ENCODE measurements around the gene F2RL3.
"Not testable (repeated sequence)": the region's sequence is repeated elsewhere in the genome, so short reads cannot be mapped to it uniquely, and the experiment has no call there.

Gene F2RL3

DNA sequence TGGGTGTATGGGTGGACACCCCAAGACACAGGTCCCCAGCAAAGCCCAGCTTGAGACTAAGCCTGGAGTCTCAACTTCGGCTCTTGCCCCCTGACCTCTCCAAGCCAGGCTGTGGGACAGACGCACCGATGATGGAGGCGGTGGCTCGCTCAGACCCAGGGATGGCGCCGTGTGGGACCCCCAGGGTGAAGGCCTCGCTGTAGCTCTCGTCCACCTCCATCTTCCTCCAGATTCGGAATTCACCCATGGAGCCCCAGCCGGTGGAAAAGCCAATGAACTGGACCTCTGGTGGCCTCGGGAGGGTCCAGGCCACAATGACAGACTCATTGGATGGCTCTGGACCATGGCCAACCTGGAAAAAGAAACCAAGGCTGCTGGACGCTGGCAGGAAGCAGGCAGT lies 39.1 kb downstream of the F2RL3 start:
- no peak for DNase-seq

DNA sequence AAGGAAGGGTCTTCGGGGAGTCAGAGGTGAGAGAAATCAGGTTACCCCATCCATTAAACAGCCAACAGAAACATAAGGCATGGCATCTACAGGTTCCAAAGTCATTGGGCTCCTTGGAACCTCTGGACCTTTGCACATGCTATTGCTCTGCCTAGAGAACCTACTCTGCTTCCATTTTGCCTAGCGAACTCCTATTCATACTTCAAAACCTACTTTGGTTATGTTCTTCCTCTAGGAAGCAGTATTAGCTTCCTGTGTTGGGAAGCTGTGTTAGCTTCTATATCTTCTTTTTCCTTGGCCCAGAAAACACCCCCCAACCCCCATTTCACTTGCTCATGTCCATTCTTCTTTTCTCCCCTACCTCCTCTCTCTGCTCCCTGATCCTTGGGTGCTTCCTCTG lies 39.6 kb downstream of the F2RL3 start:
- DNase-seq, result no peak

DNA sequence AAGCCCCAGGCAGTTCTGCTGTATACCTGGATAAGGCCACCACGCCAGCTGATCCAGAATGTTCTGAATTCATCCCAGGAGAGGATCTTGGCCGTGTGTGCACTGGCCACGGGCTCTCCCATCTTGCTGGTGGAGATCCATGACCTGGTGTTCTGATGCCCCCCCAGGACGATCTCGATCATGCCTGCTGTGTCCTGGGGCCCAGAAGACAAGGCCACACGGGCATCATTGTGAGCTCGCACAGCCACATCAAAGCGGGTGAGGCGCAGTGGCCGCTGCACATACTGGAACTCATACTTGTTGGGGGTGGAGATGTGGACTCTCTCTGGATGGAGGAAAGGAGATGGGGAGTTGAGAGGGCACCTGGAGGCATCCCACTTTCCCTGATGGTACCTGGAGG lies 40.1 kb downstream of the F2RL3 start:
- no peak for DNase-seq

DNA sequence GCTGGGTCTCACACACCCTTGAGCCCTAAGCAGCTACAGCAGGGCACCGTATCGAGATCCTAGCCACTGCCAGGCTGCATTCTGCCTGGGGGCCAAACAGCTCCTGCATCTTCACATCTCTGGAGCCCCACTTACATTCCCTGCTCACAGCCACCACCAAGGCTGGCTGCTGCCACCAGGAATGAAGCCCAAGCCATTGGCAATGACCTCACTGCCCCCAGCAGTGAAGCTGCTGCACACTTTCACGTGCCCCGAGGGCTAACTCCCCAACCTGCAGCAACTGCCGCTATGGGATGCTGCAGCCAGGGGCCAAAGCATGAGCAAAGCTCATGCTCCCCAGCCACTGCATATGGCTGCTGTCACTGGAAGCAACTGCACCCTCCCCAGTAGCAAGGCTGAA lies 42.0 kb downstream of the F2RL3 start:
- no peak for DNase-seq

DNA sequence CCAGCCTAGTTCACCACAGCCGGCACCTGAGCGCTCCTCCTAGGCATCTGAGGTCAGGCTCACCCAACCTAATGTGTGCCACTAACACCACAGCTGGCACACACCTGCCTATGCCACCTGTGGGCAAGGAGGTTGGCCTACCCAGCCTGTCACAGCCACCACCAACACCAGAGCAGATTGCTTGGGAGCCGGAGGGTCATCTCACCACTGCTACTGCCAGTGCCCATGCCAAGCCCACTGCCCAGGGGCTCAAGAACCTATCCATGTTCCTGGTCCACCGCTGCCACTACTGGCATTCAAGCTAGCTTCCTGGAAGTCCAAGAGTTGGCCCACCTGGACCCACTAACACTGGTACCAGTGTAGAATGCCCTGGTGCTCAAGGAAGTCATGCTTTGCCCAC lies 42.5 kb downstream of the F2RL3 start:
- no peak for DNase-seq

DNA sequence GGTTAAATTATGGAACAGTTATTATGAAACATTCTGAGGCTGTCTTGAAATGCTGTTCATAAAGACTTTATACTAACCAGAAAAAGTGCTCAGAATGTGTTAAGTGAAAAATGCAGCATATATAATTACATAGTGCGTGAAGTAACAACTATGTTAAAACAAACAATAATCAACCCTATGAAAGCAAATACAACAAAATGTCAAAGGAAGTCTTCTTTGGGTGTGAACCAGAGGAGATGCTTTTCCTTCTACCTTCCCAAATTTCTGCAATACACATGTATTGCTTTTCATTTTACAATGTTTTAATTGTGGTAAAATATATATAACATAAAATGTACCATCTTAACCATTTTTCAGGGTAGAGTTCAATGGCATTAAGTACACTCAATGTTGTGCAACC lies 45.7 kb downstream of the F2RL3 start:
- no peak for DNase-seq

DNA sequence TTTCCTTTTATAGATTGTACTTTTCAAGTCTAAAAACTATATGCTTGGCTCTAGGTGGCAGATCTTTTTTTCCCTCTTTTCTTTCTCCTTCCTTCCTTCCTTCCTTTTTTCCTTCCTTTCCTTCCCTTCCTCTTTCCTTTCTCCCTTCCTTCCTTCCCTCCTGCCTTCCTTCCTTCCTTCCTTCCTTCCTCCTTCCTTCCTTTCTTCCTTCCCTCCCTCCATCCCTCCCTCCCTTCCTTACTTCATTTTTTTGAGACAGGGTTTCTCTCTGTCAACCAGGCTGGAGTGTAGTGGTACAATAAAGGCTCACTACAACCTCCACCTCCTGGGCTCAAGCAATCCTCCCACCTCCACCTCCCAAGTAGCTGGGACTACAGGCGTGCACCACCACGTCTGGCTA lies 48.1 kb downstream of the F2RL3 start:
- DNase-seq, result no peak

DNA sequence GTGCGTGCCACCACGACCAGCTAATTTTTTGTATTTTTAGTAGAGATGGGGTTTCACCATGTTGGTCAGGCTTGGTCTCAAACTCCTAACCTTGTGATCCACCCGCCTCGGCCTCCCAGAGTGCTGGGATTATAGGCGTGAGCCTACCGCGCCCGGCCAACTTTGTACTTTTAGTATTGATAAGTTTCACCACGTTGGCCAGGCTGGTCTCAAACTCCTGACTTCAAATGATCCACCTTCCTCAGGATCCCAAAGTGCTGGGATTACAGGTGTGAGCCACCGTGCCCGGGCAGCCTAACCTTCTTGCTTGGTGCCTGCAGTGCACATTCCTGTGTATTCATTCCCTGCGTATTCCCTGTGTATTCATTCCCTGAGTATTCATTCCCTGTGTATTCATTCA lies 49.0 kb downstream of the F2RL3 start:
- not testable (repeated sequence) for DNase-seq

DNA sequence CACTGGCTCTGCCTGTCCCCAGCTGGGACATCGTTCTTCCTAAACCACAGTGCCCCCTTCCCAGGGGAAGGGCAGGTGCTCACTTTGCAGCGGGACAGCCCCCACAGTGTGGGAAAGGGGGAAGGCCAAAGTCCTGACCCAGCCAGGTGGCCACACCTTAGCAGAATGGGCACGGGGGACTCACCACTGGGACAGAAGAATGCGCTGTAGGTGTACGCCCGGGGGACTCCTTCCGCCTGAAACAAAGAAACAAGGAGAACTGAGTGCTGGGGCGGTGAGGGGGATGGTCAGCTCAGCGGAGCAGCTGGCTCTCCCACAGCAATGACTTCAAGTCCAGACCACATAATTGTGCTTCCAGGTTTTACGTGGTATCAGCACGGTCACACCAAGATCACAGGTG lies 49.4 kb downstream of the F2RL3 start:
- no peak for DNase-seq

DNA sequence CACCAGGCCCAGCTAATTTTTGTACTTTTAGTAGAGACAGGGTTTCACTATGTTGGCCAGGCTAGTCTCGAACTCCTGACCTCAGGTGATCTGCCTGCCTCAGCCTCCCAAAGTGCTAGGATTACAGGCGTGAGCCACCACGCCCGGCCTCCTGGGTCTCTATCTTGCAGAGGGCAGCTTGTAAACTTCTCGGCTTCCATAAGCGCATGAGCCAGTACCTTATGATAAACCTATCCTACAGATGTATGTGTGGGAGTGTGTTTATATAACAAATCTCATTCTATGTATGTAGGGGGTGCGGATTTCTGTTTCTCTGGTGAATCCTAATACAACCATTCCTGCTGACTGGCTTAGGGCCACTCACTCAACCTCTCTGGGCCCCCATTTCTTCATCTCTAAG lies 51.3 kb downstream of the F2RL3 start:
- DNase-seq, result not testable (repeated sequence)

DNA sequence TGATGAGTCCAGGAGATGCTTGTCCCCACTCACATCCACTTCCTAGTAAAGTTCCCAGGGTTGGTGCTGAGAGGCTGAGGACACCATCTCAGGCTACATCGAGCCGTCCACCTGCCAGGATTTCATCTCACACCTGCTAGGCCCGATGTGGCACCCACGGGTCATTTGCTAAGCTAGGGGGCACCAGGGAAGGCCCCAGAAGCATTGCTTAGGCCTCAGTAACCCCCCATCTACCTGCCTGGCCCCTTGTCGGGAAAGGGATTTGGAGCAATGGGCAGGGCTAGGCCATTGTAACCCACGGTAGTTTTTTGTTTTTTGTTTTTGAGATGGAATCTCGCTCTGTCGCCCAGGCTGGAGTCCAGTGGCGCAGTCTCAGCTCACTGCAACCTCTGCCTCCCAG lies 51.8 kb downstream of the F2RL3 start:
- no peak for DNase-seq

Measured in NCI-H1436 treated with DMSO at 0.1 percent for 48 hours (cell line).